Panc1 (cell line): Measurements from ENCODE around the gene CDKN2B-AS1.

Source experiments
- POLR2AphosphoS5 ChIP-seq: IDR thresholded peaks from 2 replicates; pipeline ENCODE4 v1.6.1; 2012; ENCODE audit warnings: mild to moderate bottlenecking, low read depth, low read length, moderate library complexity
- SIN3A ChIP-seq: IDR thresholded peaks from 2 replicates; pipeline ENCODE4 v1.6.1; 2012; ENCODE audit warnings: low read depth, mild to moderate bottlenecking, low read length, moderate library complexity, borderline replicate concordance; ENCODE audit not compliant: insufficient read depth
- TF ChIP-seq, protein P1 (sequence below): fragments of 450-650 bp; IDR thresholded peaks from 2 replicates; pipeline ENCODE4 v1.5.1; 2017; ENCODE audit warnings: mild to moderate bottlenecking
- TF ChIP-seq, protein P2 (sequence below), 2 experiments: IDR thresholded peaks; 2 replicates each; pipeline ENCODE4 v1.6.1; 2011 to 2012; ENCODE audit warnings: low read depth in 2 of 2, control low read depth in 1 of 2, low read length in 1 of 2, mild to moderate bottlenecking in 1 of 2, moderate library complexity in 1 of 2; ENCODE audit not compliant: insufficient read depth in 1 of 2

DNA sequence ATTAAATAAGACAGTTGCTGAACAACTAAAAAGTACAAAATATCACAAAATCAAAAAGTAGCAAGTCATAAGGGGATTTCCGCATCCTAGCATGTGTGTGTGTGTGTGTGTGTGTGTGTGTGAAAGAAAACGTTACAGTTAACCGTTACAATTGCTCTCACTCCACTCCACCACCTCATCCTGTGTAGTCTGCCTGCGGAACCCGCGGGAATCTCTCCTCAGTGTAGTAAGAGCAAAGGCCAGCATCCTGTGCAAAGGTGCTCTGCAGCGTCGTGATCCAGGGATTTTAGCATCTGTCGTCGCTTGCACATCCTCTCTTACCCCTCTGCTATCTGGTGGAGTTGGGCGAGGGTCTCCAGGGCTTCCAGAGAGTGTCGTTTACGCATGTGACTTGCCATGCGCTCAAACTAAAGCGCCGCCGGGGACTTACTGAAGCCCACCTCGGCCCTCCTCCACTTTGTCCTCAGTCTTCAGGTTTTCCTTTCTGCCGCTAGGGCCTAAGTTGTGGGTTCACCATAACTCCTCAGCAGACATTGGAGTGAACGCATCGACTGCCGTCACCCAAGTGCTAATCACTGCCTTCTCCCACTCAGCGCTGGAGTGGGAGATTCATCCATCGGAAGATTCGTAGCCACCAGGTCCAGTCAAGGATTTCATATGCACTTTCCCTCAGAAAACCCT lies 10.6 kb downstream of the CDKN2B-AS1 start:
- TF ChIP-seq, protein P1, sequence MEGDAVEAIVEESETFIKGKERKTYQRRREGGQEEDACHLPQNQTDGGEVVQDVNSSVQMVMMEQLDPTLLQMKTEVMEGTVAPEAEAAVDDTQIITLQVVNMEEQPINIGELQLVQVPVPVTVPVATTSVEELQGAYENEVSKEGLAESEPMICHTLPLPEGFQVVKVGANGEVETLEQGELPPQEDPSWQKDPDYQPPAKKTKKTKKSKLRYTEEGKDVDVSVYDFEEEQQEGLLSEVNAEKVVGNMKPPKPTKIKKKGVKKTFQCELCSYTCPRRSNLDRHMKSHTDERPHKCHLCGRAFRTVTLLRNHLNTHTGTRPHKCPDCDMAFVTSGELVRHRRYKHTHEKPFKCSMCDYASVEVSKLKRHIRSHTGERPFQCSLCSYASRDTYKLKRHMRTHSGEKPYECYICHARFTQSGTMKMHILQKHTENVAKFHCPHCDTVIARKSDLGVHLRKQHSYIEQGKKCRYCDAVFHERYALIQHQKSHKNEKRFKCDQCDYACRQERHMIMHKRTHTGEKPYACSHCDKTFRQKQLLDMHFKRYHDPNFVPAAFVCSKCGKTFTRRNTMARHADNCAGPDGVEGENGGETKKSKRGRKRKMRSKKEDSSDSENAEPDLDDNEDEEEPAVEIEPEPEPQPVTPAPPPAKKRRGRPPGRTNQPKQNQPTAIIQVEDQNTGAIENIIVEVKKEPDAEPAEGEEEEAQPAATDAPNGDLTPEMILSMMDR, result no peak
- TF ChIP-seq, protein P2, sequence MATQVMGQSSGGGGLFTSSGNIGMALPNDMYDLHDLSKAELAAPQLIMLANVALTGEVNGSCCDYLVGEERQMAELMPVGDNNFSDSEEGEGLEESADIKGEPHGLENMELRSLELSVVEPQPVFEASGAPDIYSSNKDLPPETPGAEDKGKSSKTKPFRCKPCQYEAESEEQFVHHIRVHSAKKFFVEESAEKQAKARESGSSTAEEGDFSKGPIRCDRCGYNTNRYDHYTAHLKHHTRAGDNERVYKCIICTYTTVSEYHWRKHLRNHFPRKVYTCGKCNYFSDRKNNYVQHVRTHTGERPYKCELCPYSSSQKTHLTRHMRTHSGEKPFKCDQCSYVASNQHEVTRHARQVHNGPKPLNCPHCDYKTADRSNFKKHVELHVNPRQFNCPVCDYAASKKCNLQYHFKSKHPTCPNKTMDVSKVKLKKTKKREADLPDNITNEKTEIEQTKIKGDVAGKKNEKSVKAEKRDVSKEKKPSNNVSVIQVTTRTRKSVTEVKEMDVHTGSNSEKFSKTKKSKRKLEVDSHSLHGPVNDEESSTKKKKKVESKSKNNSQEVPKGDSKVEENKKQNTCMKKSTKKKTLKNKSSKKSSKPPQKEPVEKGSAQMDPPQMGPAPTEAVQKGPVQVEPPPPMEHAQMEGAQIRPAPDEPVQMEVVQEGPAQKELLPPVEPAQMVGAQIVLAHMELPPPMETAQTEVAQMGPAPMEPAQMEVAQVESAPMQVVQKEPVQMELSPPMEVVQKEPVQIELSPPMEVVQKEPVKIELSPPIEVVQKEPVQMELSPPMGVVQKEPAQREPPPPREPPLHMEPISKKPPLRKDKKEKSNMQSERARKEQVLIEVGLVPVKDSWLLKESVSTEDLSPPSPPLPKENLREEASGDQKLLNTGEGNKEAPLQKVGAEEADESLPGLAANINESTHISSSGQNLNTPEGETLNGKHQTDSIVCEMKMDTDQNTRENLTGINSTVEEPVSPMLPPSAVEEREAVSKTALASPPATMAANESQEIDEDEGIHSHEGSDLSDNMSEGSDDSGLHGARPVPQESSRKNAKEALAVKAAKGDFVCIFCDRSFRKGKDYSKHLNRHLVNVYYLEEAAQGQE (IDR thresholded peaks at IDR 0.05; ENCODE audit: insufficient read depth in 1 of 2, low read depth in 2 of 2, low read length in 1 of 2), result no peak
- TF ChIP-seq POLR2AphosphoS5 (no peak), SIN3A (no peak)
